ENCODE data around the gene CUL7. TPM values are rescaled to one million over a fixed set of nuclear protein-coding genes. Genes with fewer than 3 reads are reported as not detected.

Gene CUL7
- total RNA-seq, 1 experiment from 2014 or later = 34.1 TPM

DNA sequence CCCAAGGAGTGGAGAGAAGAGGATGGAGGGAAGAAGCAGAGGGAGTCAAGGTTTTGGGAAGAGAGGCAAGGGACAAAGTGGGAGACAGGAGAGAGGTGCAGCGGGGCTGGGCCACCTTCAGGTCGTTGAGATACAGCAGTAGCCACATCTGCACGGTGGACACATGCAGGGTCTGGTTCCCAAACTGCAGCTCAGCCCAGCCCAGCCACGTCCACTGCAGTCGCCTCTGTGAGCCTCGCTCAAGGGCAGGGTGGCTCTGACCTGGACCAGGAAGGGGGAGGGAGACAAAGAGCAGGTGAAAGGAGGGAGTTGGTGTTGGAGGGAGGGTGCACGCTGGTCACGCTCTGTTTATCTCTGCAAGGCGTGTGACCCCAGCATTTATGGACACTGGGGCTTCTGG, 14.9 kb downstream of the CUL7 start:
- no peak for ATAC-seq
- no peak overlapping the region for H3K4me3 ChIP-seq (replicated peaks in 1 of 2; ENCODE audit: low read depth in 1 of 2, low read length in 2 of 2)
- POLR2A ChIA-PET = no interaction called here
- CTCF ChIA-PET = no interaction called here
- no peaks in the 10 kb centered on the region for H4K20me1 ChIP-seq (ENCODE audit: insufficient read depth)
- TF ChIP-seq EGR1 (IDR thresholded peaks at IDR 0.05; ENCODE audit: low read depth) (no peak), FOSL1 (IDR thresholded peaks at IDR 0.05; ENCODE audit: low read depth) (no peak)
- H2AFZ ChIP-seq (ENCODE audit: low read depth, low read length, poor library complexity, severe bottlenecking) = no peak overlapping the region
- H3K36me3 ChIP-seq (ENCODE audit: control insufficient read depth in 1 of 2, insufficient read depth in 2 of 2, low read length in 2 of 2) = peaks cover 7 to 13% of the 10 kb centered on the region in 2 experiments; a peak in 3 of 4 replicates
- H3K9me3 ChIP-seq (ENCODE audit: control insufficient read depth in 1 of 2, insufficient read depth in 1 of 2, low read depth in 1 of 2, low read length in 2 of 2) = no peaks in the 10 kb centered on the region
- no peak overlapping the region for H3K9ac ChIP-seq (ENCODE audit: low read length)
- H3K79me2 ChIP-seq (ENCODE audit: insufficient read depth, low read length) = no peaks in the 10 kb centered on the region
- H3K4me2 ChIP-seq (ENCODE audit: low read length) = no peak overlapping the region
- intact Hi-C loops (cut with micrococcal nuclease) = no loop called here
- H3K27ac ChIP-seq (ENCODE audit: low read depth, low read length) = no peak overlapping the region
- no peaks in the 10 kb centered on the region for H3K4me1 ChIP-seq (ENCODE audit: control insufficient read depth in 1 of 2, insufficient read depth in 2 of 2, low read length in 2 of 2)
- no peaks in the 10 kb centered on the region for H3K27me3 ChIP-seq (ENCODE audit: insufficient read depth, low read length)
- BruUV-seq (replicated peaks) = no TSS peak
- RAD21 ChIA-PET (ENCODE audit: low non-redundant PET in 1 of 2, low total read pairs in 2 of 2, uncharacterized antibody in 2 of 2, unreplicated experiment in 2 of 2) = no interaction called here
- DNase-seq (ENCODE audit: low read depth, low spot score) = no peak
- H3K9me2 ChIP-seq (ENCODE audit: insufficient read depth) = no peaks in the 10 kb centered on the region

- no TSS peak for BruUV-seq (replicated peaks)
- RAD21 ChIA-PET (ENCODE audit: low non-redundant PET in 1 of 2, low total read pairs in 2 of 2, uncharacterized antibody in 2 of 2, unreplicated experiment in 2 of 2) = no interaction called here
- H3K9me2 ChIP-seq (ENCODE audit: insufficient read depth) = no peaks in the 10 kb centered on the region
- CTCF ChIA-PET = no interaction called here
- POLR2A ChIA-PET = no interaction called here
- TF ChIP-seq TCF7L2 (IDR thresholded peaks at IDR 0.05; ENCODE audit: borderline replicate concordance, extremely low read depth, insufficient read depth, insufficient read length) = no peak
- TF ChIP-seq REST (IDR thresholded peaks at IDR 0.05; ENCODE audit: low read depth) = no peak
- no peak for TF ChIP-seq ATF3 (IDR thresholded peaks at IDR 0.05)
- TF ChIP-seq ZNF274 (IDR thresholded peaks at IDR 0.05; ENCODE audit: low read depth, low read length) = no peak
- no peak for TF ChIP-seq EZH2phosphoT487 (IDR thresholded peaks at IDR 0.05; ENCODE audit: borderline replicate concordance)
- no peak for TF ChIP-seq EGR1 (IDR thresholded peaks at IDR 0.05; ENCODE audit: low read depth)
- no peak for TF ChIP-seq SIN3A (IDR thresholded peaks at IDR 0.05; ENCODE audit: low read depth)
- H3K4me3 ChIP-seq (replicated peaks in 1 of 2; ENCODE audit: low read depth in 1 of 2, low read length in 2 of 2) = no peak overlapping the region
- H3K9ac ChIP-seq (ENCODE audit: low read length) = no peak overlapping the region
- H3K27ac ChIP-seq (ENCODE audit: low read depth, low read length) = no peak overlapping the region
- peaks cover 9% of the 10 kb centered on the region in 2 experiments for H3K36me3 ChIP-seq (ENCODE audit: control insufficient read depth in 1 of 2, insufficient read depth in 2 of 2, low read length in 2 of 2)
- DNase-seq (ENCODE audit: low read depth, low spot score) (no peak), ATAC-seq (no peak)
- no peaks in the 10 kb centered on the region for H3K4me1 ChIP-seq (ENCODE audit: control insufficient read depth in 1 of 2, insufficient read depth in 2 of 2, low read length in 2 of 2)
- no peaks in the 10 kb centered on the region for H3K27me3 ChIP-seq (ENCODE audit: insufficient read depth, low read length)
- no peak overlapping the region for H2AFZ ChIP-seq (ENCODE audit: low read depth, low read length, poor library complexity, severe bottlenecking)
- no peaks in the 10 kb centered on the region for H4K20me1 ChIP-seq (ENCODE audit: insufficient read depth)
- intact Hi-C loops (cut with micrococcal nuclease) = no loop called here
- no peaks in the 10 kb centered on the region for H3K9me3 ChIP-seq (ENCODE audit: control insufficient read depth in 1 of 2, insufficient read depth in 1 of 2, low read depth in 1 of 2, low read length in 2 of 2)
- no peaks in the 10 kb centered on the region for H3K79me2 ChIP-seq (ENCODE audit: insufficient read depth, low read length)
- no peak overlapping the region for H3K4me2 ChIP-seq (ENCODE audit: low read length)
Observed at GRCh38 chr6:43037706-43038105, 15.9 kb downstream of the CUL7 start.

All from HCT116 (cell line).